Mesenchymal stem cell (in vitro differentiated cells and primary cell): ENCODE data around the gene MTFMT. TPM values are rescaled to one million over a fixed set of nuclear protein-coding genes. Genes with fewer than 3 reads are reported as not detected.

Source experiments
- DNase-seq: peaks from one replicate; pipeline ENCODE4 v3.0.0-alpha.2; 2013
- H2AFZ ChIP-seq: one replicate; pipeline ENCODE4 v1.6.1; 2013; ENCODE audit warnings: low read depth, mild to moderate bottlenecking, control low read depth, inconsistent platforms, low read length, moderate library complexity
- H2AK5ac ChIP-seq: 2 replicates; pipeline ENCODE4 v1.6.1; 2013; ENCODE audit warnings: low read length, moderate library complexity, mild to moderate bottlenecking, inconsistent platforms; ENCODE audit not compliant: severe bottlenecking
- H2BK120ac ChIP-seq: one replicate; pipeline ENCODE4 v1.6.1; 2013; ENCODE audit warnings: low read depth, mild to moderate bottlenecking, inconsistent platforms, low read length, moderate library complexity
- H2BK12ac ChIP-seq, 2 experiments: one replicate each; pipeline ENCODE4 v1.6.1; 2013; ENCODE audit warnings: inconsistent platforms in 2 of 2, low read length in 2 of 2, mild to moderate bottlenecking in 2 of 2, moderate library complexity in 2 of 2, control low read depth in 1 of 2
- H2BK15ac ChIP-seq: one replicate; pipeline ENCODE4 v1.6.1; 2013; ENCODE audit warnings: mild to moderate bottlenecking, low read depth, inconsistent platforms; ENCODE audit not compliant: poor library complexity, severe bottlenecking
- H2BK5ac ChIP-seq: 2 replicates; pipeline ENCODE4 v1.6.1; 2013; ENCODE audit warnings: low read depth, mild to moderate bottlenecking, low read length, control low read depth, inconsistent platforms; ENCODE audit not compliant: poor library complexity, severe bottlenecking
- H3K14ac ChIP-seq, 2 experiments: one replicate each; pipeline ENCODE4 v1.6.1; 2013; ENCODE audit warnings: inconsistent platforms in 2 of 2, low read length in 2 of 2, control low read depth in 1 of 2, mild to moderate bottlenecking in 1 of 2, moderate library complexity in 1 of 2
- H3K18ac ChIP-seq, 2 experiments: one replicate each; pipeline ENCODE4 v1.6.1; 2013; ENCODE audit warnings: inconsistent platforms in 2 of 2, low read length in 2 of 2, control low read depth in 1 of 2, low read depth in 1 of 2, mild to moderate bottlenecking in 1 of 2
- H3K23ac ChIP-seq, 2 experiments: one replicate each; pipeline ENCODE4 v1.6.1; 2013; ENCODE audit warnings: inconsistent platforms in 2 of 2, low read length in 2 of 2, mild to moderate bottlenecking in 2 of 2, moderate library complexity in 2 of 2, control low read depth in 1 of 2
- H3K27ac ChIP-seq: 2 replicates; pipeline ENCODE4 v1.5.1; 2013; ENCODE audit warnings: mild to moderate bottlenecking, moderate library complexity, low read length, control low read depth, inconsistent platforms; ENCODE audit not compliant: poor library complexity, severe bottlenecking
- H3K27me3 ChIP-seq, 2 experiments: 2 replicates each; pipeline versions ENCODE4 v1.6.1 to v1.7.0; 2013; ENCODE audit warnings: low read length in 2 of 2, mild to moderate bottlenecking in 2 of 2, moderate library complexity in 2 of 2, control low read depth in 1 of 2, inconsistent platforms in 1 of 2; ENCODE audit not compliant: control insufficient read depth in 1 of 2, insufficient read depth in 1 of 2
- H3K36me3 ChIP-seq, 2 experiments: 2 replicates each; pipeline versions ENCODE4 v1.6.1 to v1.7.0; 2013; ENCODE audit warnings: low read length in 2 of 2, control low read depth in 1 of 2, inconsistent platforms in 1 of 2, low read depth in 1 of 2, mild to moderate bottlenecking in 1 of 2; ENCODE audit not compliant: insufficient read depth in 2 of 2, control insufficient read depth in 1 of 2
- H3K4ac ChIP-seq, 2 experiments: one replicate each; pipeline ENCODE4 v1.6.1; 2013; ENCODE audit warnings: inconsistent platforms in 2 of 2, low read length in 2 of 2, mild to moderate bottlenecking in 2 of 2, moderate library complexity in 2 of 2, control low read depth in 1 of 2, low read depth in 1 of 2
- H3K4me1 ChIP-seq: 2 replicates; pipeline ENCODE4 v1.6.1; 2013; ENCODE audit warnings: low read depth, low read length, control low read depth; ENCODE audit not compliant: control insufficient read depth, insufficient read depth
- H3K4me2 ChIP-seq: 2 replicates; pipeline ENCODE4 v1.6.1; 2013; ENCODE audit warnings: low read length, mild to moderate bottlenecking, inconsistent platforms; ENCODE audit not compliant: poor library complexity, severe bottlenecking
- H3K4me3 ChIP-seq, 2 experiments: 2 replicates each; pipeline versions ENCODE4 v1.5.1 to v1.7.0; 2013; ENCODE audit warnings: low read length in 2 of 2, mild to moderate bottlenecking in 2 of 2, control low read depth in 1 of 2, low read depth in 1 of 2; ENCODE audit not compliant: insufficient read depth in 1 of 2
- H3K79me1 ChIP-seq: replicated peaks from 2 replicates; pipeline ENCODE4 v1.6.1; 2013; ENCODE audit warnings: mild to moderate bottlenecking, control low read depth, low read length, inconsistent platforms; ENCODE audit not compliant: poor library complexity, severe bottlenecking
- H3K9ac ChIP-seq: 2 replicates; pipeline ENCODE4 v1.7.0; 2013; ENCODE audit warnings: mild to moderate bottlenecking, low read length, moderate library complexity
- H3K9me3 ChIP-seq: 2 replicates; pipeline ENCODE4 v1.7.0; 2013; ENCODE audit warnings: mild to moderate bottlenecking, low read length; ENCODE audit not compliant: control insufficient read depth
- H4K8ac ChIP-seq: one replicate; pipeline ENCODE4 v1.6.1; 2013; ENCODE audit warnings: inconsistent platforms, mild to moderate bottlenecking, low read length, moderate library complexity
- H4K91ac ChIP-seq: one replicate; pipeline ENCODE4 v1.6.1; 2013; ENCODE audit warnings: mild to moderate bottlenecking, low read length, inconsistent platforms
- WGBS: methylation state at CpG from one replicate; pipeline ENCODE4 v1.1.7; 2013; ENCODE audit warnings: mixed read lengths; 5-methylcytosine and 5-hydroxymethylcytosine counted together
- polyA plus RNA-seq, 2 experiments: library from polyadenylated mRNA; stranded (reverse); fragments of 200-250 nt; gene quantifications; one replicate each; pipeline ENCODE4 v1.2.3, GENCODE V29; 2013

Gene MTFMT
- polyA plus RNA-seq (2013, experiment 1 of 2): 10.6 TPM
- 10.0 TPM for polyA plus RNA-seq (2013, experiment 2 of 2)

- peak within 1 kb of the TSS in 1 of 2 experiments; percentile 87 for H3K4ac ChIP-seq
- peak within 1 kb of the TSS in 1 of 2 experiments; percentile 87 for H3K14ac ChIP-seq
- H3K4me1 ChIP-seq: peaks cover 11% of the 10 kb centered on the region
- no peak within 1 kb of the TSS for H2AK5ac ChIP-seq
- H3K4me3 ChIP-seq: peak within 1 kb of the TSS; percentile 77 to 95
- H2AFZ ChIP-seq: peak within 1 kb of the TSS; percentile 94
- no peak within 1 kb of the TSS for H3K27ac ChIP-seq
- 1% methylated on average over 61 of the region's 73 CpGs for WGBS
- peaks cover 0 to 5% of the 10 kb centered on the region in 2 experiments for H3K27me3 ChIP-seq
- no peak within 1 kb of the TSS for H2BK15ac ChIP-seq
- no peak within 1 kb of the TSS for H4K91ac ChIP-seq
- H3K79me1 ChIP-seq: peaks cover 13% of the 10 kb centered on the region
- no peaks in the 10 kb centered on the region for H3K9me3 ChIP-seq
- peak within 1 kb of the TSS; percentile 54 for H3K4me2 ChIP-seq
- DNase-seq: peak; percentile 80
- peak within 1 kb of the TSS in 1 of 2 experiments; percentile 60 for H2BK12ac ChIP-seq
- H2BK120ac ChIP-seq: peak within 1 kb of the TSS; percentile 62
- H4K8ac ChIP-seq: peak within 1 kb of the TSS; percentile 62
- peak within 1 kb of the TSS in 1 of 2 experiments; percentile 100 for H3K23ac ChIP-seq
- H3K18ac ChIP-seq: peak within 1 kb of the TSS; percentile 54 to 61
- peak within 1 kb of the TSS; percentile 87 for H3K9ac ChIP-seq
- peaks cover 0 to 28% of the 10 kb centered on the region in 2 experiments for H3K36me3 ChIP-seq
- no peak within 1 kb of the TSS for H2BK5ac ChIP-seq
Observed at GRCh38 chr15:65028921-65029735, at the start of gene MTFMT. MTFMT (minus strand) TSS chr15:65029639; CDS start chr15:65029613, 26 bp downstream.

GRCh38 chr15:65077981-65078352, 48.5 kb upstream of the MTFMT start:
- Histone ChIP-seq H4K8ac (no peak overlapping the region), H3K4ac (no peak overlapping the region), H2BK12ac (no peak overlapping the region), H2BK5ac (no peak overlapping the region), H3K27ac (no peak overlapping the region), H2BK120ac (no peak overlapping the region), H3K9ac (no peak overlapping the region), H3K14ac (no peak overlapping the region), H3K27me3 (peaks cover 46 to 61% of the 10 kb centered on the region in 2 experiments), H3K18ac (no peak overlapping the region), H3K4me2 (no peak overlapping the region), H3K79me1 (no peaks in the 10 kb centered on the region), H3K9me3 (no peaks in the 10 kb centered on the region), H3K4me1 (peaks cover 8% of the 10 kb centered on the region), H3K4me3 (no peak overlapping the region), H2BK15ac (no peak overlapping the region), H3K36me3 (no peaks in the 10 kb centered on the region), H2AFZ (no peak overlapping the region), H4K91ac (no peak overlapping the region), H2AK5ac (no peak overlapping the region), H3K23ac (no peak overlapping the region)
- no peak for DNase-seq
- 40% methylated on average over 24 of the region's 24 CpGs for WGBS

- Histone ChIP-seq H3K18ac (peak overlapping the region in 1 of 2 experiments; percentile 56), H3K27ac (no peak overlapping the region), H3K9me3 (no peaks in the 10 kb centered on the region), H3K4me1 (peaks cover 6% of the 10 kb centered on the region), H2AK5ac (no peak overlapping the region), H3K9ac (no peak overlapping the region), H3K4me3 (no peak overlapping the region), H3K27me3 (peaks cover 44 to 57% of the 10 kb centered on the region in 2 experiments), H4K8ac (no peak overlapping the region), H3K14ac (peak overlapping the region in 1 of 2 experiments; percentile 90), H3K23ac (no peak overlapping the region), H4K91ac (peak overlapping the region; percentile 48), H3K4ac (no peak overlapping the region), H2BK120ac (no peak overlapping the region), H2BK12ac (peak overlapping the region in 1 of 2 experiments; percentile 55), H3K36me3 (no peaks in the 10 kb centered on the region), H3K4me2 (no peak overlapping the region), H2BK5ac (no peak overlapping the region), H2BK15ac (peak overlapping the region; percentile 49), H2AFZ (no peak overlapping the region), H3K79me1 (no peaks in the 10 kb centered on the region)
- DNase-seq: no peak
- 89% methylated on average over 82 of the region's 85 CpGs for WGBS
Observed at GRCh38 chr15:65077291-65077980, 48.0 kb upstream of the MTFMT start.
